ENCODE data around the gene SUPV3L1. TPM values are rescaled to one million over a fixed set of nuclear protein-coding genes. Genes with fewer than 3 reads are reported as not detected.

SUPV3L1 gene
- total and polyA plus RNA-seq, 10 of the 15 experiments (the other 5 are each of a cell fraction or from before 2014, with no cell fraction given), result 18.4 to 57.8 (median 44.2) TPM

DNA sequence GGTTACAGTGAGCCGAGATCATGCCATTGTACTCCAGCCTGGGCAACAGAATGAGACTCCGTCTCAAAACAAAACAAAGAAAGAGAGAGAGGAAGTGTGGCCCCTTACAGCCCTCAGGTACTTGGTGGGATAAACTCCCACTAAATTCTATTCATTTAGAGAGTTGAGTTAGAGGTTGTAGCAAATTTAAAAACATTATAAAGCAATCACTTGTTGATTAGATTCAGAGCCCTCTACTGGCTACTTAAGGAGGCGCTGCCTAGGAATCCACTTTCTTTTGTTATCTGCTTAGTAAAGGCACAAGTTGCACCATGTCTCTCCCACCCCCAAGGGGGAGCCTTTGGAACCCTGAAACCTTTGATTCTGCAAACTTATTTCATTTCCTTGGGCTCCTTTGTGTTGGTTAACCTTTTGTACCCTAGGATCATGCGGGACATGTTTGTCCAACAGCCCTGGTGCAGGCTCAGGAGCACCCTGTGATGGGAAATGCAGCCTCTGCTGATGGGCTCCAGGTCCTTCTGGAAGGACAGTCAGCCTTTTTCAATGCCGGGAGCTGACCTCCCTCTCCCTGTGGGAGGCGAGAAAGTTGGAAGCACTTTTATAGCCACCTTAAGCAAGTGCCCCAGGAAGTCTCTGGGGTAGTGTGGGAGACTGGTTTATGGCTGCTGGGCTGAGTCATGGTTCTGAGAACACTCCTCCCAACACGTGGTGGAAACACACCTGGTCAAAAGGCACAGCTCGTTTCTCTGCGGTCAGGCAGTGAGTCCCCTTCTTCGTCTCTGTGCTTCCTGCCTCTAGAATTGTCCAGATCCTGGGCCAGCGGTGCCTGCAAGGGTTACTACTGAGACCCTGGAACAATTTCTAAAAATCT, 42.4 kb downstream of the SUPV3L1 start (continued):
- TF ChIP-seq CHD4 (IDR thresholded peaks at IDR 0.05) (no peak), RFX5 (IDR thresholded peaks at IDR 0.05; ENCODE audit: low read depth, low read length) (no peak), PAX8 (IDR thresholded peaks at IDR 0.05) (no peak), ZZZ3 (IDR thresholded peaks at IDR 0.05; ENCODE audit: control insufficient read depth, insufficient read length, low read depth) (no peak), SP1 (IDR thresholded peaks at IDR 0.05; ENCODE audit: low read depth, low read length) (peak; percentile 40), POU2F2 (IDR thresholded peaks at IDR 0.05; ENCODE audit: borderline replicate concordance, low read depth, low read length) (no peak), NBN (IDR thresholded peaks at IDR 0.05) (peak; percentile 48), KAT2A (conservative IDR thresholded peaks at IDR 0.05; ENCODE audit: control insufficient read depth, low read depth, low read length) (no peak), SRF (IDR thresholded peaks at IDR 0.05; ENCODE audit: low read depth in 2 of 2, low read length in 2 of 2) (0 out of 4 replicates have a peak, but pooled peaks of 1 of the 2 experiments have one; percentile 33), ZNF384 (IDR thresholded peaks at IDR 0.05; ENCODE audit: borderline replicate concordance, low read depth, low read length) (0 out of 2 replicates have a peak, but pooled peaks have one; percentile 18), JUNB (IDR thresholded peaks at IDR 0.05) (peak; percentile 70), MYB (IDR thresholded peaks at IDR 0.05; ENCODE audit: borderline replicate concordance, low read depth, low read length) (no peak), SUPT20H (IDR thresholded peaks at IDR 0.05; ENCODE audit: borderline replicate concordance, control insufficient read depth, low read depth, low read length) (no peak), ZNF207 (IDR thresholded peaks at IDR 0.05; ENCODE audit: borderline replicate concordance) (0 out of 2 replicates have a peak, but pooled peaks have one; percentile 12), ZNF274 (IDR thresholded peaks at IDR 0.05; ENCODE audit: insufficient read depth, insufficient read length) (no peak), NFYB (IDR thresholded peaks at IDR 0.05; ENCODE audit: insufficient read depth, low read depth, low read length) (no peak)
- TF ChIP-seq, protein P1, sequence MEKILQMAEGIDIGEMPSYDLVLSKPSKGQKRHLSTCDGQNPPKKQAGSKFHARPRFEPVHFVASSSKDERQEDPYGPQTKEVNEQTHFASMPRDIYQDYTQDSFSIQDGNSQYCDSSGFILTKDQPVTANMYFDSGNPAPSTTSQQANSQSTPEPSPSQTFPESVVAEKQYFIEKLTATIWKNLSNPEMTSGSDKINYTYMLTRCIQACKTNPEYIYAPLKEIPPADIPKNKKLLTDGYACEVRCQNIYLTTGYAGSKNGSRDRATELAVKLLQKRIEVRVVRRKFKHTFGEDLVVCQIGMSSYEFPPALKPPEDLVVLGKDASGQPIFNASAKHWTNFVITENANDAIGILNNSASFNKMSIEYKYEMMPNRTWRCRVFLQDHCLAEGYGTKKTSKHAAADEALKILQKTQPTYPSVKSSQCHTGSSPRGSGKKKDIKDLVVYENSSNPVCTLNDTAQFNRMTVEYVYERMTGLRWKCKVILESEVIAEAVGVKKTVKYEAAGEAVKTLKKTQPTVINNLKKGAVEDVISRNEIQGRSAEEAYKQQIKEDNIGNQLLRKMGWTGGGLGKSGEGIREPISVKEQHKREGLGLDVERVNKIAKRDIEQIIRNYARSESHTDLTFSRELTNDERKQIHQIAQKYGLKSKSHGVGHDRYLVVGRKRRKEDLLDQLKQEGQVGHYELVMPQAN (conservative IDR thresholded peaks at IDR 0.05), result 0 out of 2 replicates have a peak, but pooled peaks have one; percentile 20
- TF ChIP-seq, protein P2, sequence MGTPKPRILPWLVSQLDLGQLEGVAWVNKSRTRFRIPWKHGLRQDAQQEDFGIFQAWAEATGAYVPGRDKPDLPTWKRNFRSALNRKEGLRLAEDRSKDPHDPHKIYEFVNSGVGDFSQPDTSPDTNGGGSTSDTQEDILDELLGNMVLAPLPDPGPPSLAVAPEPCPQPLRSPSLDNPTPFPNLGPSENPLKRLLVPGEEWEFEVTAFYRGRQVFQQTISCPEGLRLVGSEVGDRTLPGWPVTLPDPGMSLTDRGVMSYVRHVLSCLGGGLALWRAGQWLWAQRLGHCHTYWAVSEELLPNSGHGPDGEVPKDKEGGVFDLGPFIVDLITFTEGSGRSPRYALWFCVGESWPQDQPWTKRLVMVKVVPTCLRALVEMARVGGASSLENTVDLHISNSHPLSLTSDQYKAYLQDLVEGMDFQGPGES (IDR thresholded peaks at IDR 0.05), result no peak
- TF ChIP-seq, protein P3, sequence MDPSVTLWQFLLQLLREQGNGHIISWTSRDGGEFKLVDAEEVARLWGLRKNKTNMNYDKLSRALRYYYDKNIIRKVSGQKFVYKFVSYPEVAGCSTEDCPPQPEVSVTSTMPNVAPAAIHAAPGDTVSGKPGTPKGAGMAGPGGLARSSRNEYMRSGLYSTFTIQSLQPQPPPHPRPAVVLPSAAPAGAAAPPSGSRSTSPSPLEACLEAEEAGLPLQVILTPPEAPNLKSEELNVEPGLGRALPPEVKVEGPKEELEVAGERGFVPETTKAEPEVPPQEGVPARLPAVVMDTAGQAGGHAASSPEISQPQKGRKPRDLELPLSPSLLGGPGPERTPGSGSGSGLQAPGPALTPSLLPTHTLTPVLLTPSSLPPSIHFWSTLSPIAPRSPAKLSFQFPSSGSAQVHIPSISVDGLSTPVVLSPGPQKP (IDR thresholded peaks at IDR 0.05; ENCODE audit: low read depth, low read length), result 0 out of 2 replicates have a peak, but pooled peaks have one; percentile 23
- TF ChIP-seq, protein P4, sequence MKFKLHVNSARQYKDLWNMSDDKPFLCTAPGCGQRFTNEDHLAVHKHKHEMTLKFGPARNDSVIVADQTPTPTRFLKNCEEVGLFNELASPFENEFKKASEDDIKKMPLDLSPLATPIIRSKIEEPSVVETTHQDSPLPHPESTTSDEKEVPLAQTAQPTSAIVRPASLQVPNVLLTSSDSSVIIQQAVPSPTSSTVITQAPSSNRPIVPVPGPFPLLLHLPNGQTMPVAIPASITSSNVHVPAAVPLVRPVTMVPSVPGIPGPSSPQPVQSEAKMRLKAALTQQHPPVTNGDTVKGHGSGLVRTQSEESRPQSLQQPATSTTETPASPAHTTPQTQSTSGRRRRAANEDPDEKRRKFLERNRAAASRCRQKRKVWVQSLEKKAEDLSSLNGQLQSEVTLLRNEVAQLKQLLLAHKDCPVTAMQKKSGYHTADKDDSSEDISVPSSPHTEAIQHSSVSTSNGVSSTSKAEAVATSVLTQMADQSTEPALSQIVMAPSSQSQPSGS (IDR thresholded peaks at IDR 0.05; ENCODE audit: low read length), result no peak; the same call in 1 of the 2 replicates
- TF ChIP-seq, protein P5, sequence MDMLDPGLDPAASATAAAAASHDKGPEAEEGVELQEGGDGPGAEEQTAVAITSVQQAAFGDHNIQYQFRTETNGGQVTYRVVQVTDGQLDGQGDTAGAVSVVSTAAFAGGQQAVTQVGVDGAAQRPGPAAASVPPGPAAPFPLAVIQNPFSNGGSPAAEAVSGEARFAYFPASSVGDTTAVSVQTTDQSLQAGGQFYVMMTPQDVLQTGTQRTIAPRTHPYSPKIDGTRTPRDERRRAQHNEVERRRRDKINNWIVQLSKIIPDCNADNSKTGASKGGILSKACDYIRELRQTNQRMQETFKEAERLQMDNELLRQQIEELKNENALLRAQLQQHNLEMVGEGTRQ (IDR thresholded peaks at IDR 0.05; ENCODE audit: borderline replicate concordance, low read depth, low read length), result peak; percentile 84
- TF ChIP-seq, protein P6, sequence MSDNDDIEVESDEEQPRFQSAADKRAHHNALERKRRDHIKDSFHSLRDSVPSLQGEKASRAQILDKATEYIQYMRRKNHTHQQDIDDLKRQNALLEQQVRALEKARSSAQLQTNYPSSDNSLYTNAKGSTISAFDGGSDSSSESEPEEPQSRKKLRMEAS (IDR thresholded peaks at IDR 0.05; ENCODE audit: low read depth, low read length), result peak; percentile 93

Measured in GM12878 (cell line).